Mucosa of stomach (tissue), 1 donor: ENCODE measurements around the gene CHRM4.
A peak's percentile ranks its signal among the peaks of the same experiment; 100 is the strongest.

Experiments
- H3K27me3 ChIP-seq: one replicate; pipeline ENCODE4 v1.7.0; 2013; ENCODE audit warnings: mild to moderate bottlenecking, low read length; ENCODE audit not compliant: control insufficient read depth, insufficient read depth
- H3K36me3 ChIP-seq: one replicate; pipeline ENCODE4 v1.7.0; 2013; ENCODE audit warnings: low read length; ENCODE audit not compliant: control insufficient read depth, insufficient read depth
- H3K4me1 ChIP-seq: one replicate; pipeline ENCODE4 v1.7.0; 2013; ENCODE audit warnings: mild to moderate bottlenecking, low read length; ENCODE audit not compliant: control insufficient read depth, insufficient read depth
- H3K4me3 ChIP-seq: one replicate; pipeline ENCODE4 v1.7.0; 2013; ENCODE audit warnings: low read length
- H3K9ac ChIP-seq: one replicate; pipeline ENCODE4 v1.7.0; 2013; ENCODE audit warnings: mild to moderate bottlenecking, low read length, moderate library complexity
- H3K9me3 ChIP-seq: one replicate; pipeline ENCODE4 v1.7.0; 2013; ENCODE audit warnings: mild to moderate bottlenecking, low read length, moderate library complexity; ENCODE audit not compliant: control insufficient read depth
- donor health status: Pancreatic carcinoma.

Gene CHRM4

DNA sequence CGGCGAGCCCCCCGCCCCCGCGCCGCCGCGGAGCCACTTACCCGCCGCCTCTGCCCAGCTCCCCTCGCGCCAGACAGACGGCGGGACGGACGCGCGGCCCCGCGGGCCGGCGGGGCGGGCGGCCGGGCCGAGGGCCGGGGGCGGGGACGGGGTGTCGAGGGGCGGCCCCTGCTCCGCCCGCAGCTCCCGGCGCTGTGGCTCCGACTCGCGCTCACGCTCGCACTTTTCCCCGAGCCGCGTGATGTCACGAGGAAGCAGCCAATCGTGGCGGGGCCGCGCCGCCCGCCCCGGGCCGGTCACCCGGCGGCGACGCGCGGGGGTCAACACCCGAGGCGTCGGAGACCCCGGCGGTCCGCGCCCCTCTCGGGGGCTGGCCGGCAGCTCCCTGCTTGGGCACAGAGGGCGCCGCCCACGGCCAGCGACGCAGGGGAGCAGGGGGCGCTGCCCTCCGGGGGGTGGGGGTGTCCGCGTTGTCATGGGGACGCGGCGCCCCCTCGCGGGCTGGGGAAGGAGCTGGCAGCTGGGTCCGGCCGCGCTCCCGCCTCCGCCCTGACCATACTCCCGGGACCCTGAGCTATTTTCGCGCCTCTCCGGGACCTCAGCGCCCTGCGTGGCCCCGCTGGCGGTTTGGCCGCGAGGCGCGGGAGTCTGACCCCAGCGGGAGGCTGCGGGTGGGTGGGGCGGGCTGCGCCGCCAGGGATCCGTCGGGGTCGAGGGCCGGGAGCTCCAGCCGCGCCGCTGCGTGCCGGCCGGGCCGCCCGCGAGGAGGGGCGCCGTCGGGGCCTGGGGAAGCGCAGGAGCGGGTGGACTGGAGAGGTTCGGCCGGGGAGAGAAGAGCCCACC is at the start of gene CHRM4:
Gene CHRM4 (minus strand): TSS at position 199 of the 843 bp plus-strand sequence. CDS start 5,219 bp downstream, outside the sequence.
- peaks cover 54% of the 10 kb centered on the region for H3K27me3 ChIP-seq
- peak within 1 kb of the TSS; percentile 4 for H3K4me3 ChIP-seq
- no peaks in the 10 kb centered on the region for H3K36me3 ChIP-seq
- peaks cover 34% of the 10 kb centered on the region for H3K4me1 ChIP-seq
- H3K9ac ChIP-seq = peak within 1 kb of the TSS; percentile 28
- no peaks in the 10 kb centered on the region for H3K9me3 ChIP-seq

- H3K9me3 ChIP-seq = no peaks in the 10 kb centered on the region
- H3K9ac ChIP-seq = no peak overlapping the region
- no peak overlapping the region for H3K4me3 ChIP-seq
- no peaks in the 10 kb centered on the region for H3K4me1 ChIP-seq
- H3K27me3 ChIP-seq = no peaks in the 10 kb centered on the region
- H3K36me3 ChIP-seq = peaks cover 11% of the 10 kb centered on the region
These were observed 46.6 kb upstream of the CHRM4 start for GRCh38 chr11:46438211-46438610.

DNA sequence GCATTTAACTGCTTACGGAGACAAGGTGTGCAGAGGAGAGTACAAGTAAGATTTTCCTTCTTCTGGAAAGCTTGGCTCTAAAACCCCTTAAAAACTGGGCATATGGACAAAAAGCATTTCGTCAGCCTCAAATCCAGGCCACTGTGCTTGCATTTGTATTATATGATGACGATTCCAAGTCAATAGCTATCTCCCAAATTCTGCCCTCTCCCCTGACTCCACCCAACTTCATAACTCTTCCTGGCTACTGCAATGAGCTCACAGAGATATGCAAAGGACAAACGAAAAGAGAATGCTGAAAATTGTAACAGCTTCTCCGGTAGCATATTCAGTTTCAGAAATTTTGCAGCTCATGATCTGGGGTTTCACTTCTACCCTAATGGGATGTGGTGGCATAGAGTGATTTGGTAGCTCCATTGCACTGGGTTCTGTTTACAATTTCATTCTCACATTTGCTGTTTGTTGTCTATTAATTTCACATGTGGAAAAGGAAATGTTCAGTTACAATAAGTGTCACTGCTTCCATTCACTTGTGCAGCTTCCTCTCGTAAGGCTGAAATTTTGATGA is 45.6 kb upstream of the CHRM4 start:
- Histone ChIP-seq H3K4me1 (no peaks in the 10 kb centered on the region), H3K27me3 (no peaks in the 10 kb centered on the region), H3K36me3 (peaks cover 18% of the 10 kb centered on the region), H3K9ac (no peak overlapping the region), H3K9me3 (no peaks in the 10 kb centered on the region), H3K4me3 (no peak overlapping the region)

GRCh38 chr11:46436113-46436512 is 44.5 kb upstream of the CHRM4 start:
- Histone ChIP-seq H3K4me3 (no peak overlapping the region), H3K27me3 (no peaks in the 10 kb centered on the region), H3K36me3 (peaks cover 15% of the 10 kb centered on the region), H3K9ac (no peak overlapping the region), H3K9me3 (no peaks in the 10 kb centered on the region), H3K4me1 (no peaks in the 10 kb centered on the region)

GRCh38 chr11:46435679-46436078 is 44.1 kb upstream of the CHRM4 start:
- no peak overlapping the region for H3K9ac ChIP-seq
- no peak overlapping the region for H3K4me3 ChIP-seq
- H3K36me3 ChIP-seq = peaks cover 15% of the 10 kb centered on the region
- H3K27me3 ChIP-seq = no peaks in the 10 kb centered on the region
- no peaks in the 10 kb centered on the region for H3K9me3 ChIP-seq
- H3K4me1 ChIP-seq = no peaks in the 10 kb centered on the region

GRCh38 chr11:46431211-46431610 is 39.6 kb upstream of the CHRM4 start:
- Histone ChIP-seq H3K9ac (no peak overlapping the region), H3K4me3 (no peak overlapping the region), H3K27me3 (no peaks in the 10 kb centered on the region), H3K4me1 (no peaks in the 10 kb centered on the region), H3K9me3 (no peaks in the 10 kb centered on the region), H3K36me3 (peaks cover 15% of the 10 kb centered on the region)

- H3K4me3 ChIP-seq = no peak overlapping the region
- H3K9ac ChIP-seq = no peak overlapping the region
- no peaks in the 10 kb centered on the region for H3K4me1 ChIP-seq
- peaks cover 15% of the 10 kb centered on the region for H3K36me3 ChIP-seq
- no peaks in the 10 kb centered on the region for H3K9me3 ChIP-seq
- H3K27me3 ChIP-seq = no peaks in the 10 kb centered on the region
These were observed 38.1 kb upstream of the CHRM4 start for GRCh38 chr11:46429717-46430116.

GRCh38 chr11:46427364-46427763 is 35.8 kb upstream of the CHRM4 start:
- Histone ChIP-seq H3K27me3 (no peaks in the 10 kb centered on the region), H3K9ac (no peak overlapping the region), H3K4me3 (no peak overlapping the region), H3K4me1 (no peaks in the 10 kb centered on the region), H3K9me3 (no peaks in the 10 kb centered on the region), H3K36me3 (no peaks in the 10 kb centered on the region)

DNA sequence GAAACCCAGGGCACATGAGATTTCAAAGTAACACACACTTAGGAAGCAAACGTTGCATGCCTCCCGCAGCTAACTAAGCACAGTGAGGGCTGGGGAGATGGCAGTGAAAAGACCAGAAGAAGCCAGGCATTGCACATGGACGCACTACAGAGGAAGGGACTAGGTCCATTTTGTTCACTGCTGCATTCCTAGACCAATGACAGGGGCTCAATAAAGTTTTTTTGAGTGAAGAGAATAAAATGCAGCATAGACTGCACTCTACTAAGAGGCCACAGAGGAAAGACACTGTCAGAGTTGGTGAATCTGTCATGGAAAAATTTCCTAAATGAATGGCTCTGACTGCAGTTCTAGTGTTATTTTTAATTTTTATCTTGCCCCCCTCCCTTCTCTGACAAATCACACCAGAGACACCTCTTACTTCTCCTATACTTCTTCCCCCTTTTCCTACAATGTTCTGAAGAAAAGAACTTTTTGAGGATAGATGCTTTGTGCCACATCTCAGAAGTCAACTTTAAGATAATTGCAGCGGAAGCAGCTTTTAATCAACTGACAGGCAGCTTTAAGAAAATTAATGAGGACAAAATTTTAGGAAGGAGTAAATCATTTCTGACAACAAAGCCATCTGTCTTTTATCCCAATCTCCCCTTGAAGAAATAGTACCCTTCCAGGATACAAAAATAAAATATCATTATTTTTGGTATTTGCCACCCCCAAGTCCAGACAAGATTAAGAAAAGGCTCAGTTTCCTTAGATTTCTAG is 34.8 kb upstream of the CHRM4 start:
- no peak overlapping the region for H3K9ac ChIP-seq
- no peak overlapping the region for H3K4me3 ChIP-seq
- H3K9me3 ChIP-seq = no peaks in the 10 kb centered on the region
- no peaks in the 10 kb centered on the region for H3K4me1 ChIP-seq
- H3K27me3 ChIP-seq = no peaks in the 10 kb centered on the region
- H3K36me3 ChIP-seq = no peaks in the 10 kb centered on the region

- no peak overlapping the region for H3K9ac ChIP-seq
- H3K4me3 ChIP-seq = no peak overlapping the region
- no peaks in the 10 kb centered on the region for H3K27me3 ChIP-seq
- H3K4me1 ChIP-seq = no peaks in the 10 kb centered on the region
- no peaks in the 10 kb centered on the region for H3K9me3 ChIP-seq
- H3K36me3 ChIP-seq = no peaks in the 10 kb centered on the region
These were observed 31.0 kb upstream of the CHRM4 start for GRCh38 chr11:46422588-46422987.

- no peaks in the 10 kb centered on the region for H3K9me3 ChIP-seq
- H3K4me1 ChIP-seq = no peaks in the 10 kb centered on the region
- H3K27me3 ChIP-seq = no peaks in the 10 kb centered on the region
- H3K4me3 ChIP-seq = no peak overlapping the region
- H3K36me3 ChIP-seq = no peaks in the 10 kb centered on the region
- H3K9ac ChIP-seq = no peak overlapping the region
These were observed 29.8 kb upstream of the CHRM4 start for GRCh38 chr11:46421257-46421880.

- no peak overlapping the region for H3K4me3 ChIP-seq
- no peaks in the 10 kb centered on the region for H3K9me3 ChIP-seq
- no peaks in the 10 kb centered on the region for H3K4me1 ChIP-seq
- H3K9ac ChIP-seq = no peak overlapping the region
- H3K36me3 ChIP-seq = peaks cover 2% of the 10 kb centered on the region
- H3K27me3 ChIP-seq = no peaks in the 10 kb centered on the region
These were observed 28.9 kb upstream of the CHRM4 start for GRCh38 chr11:46420513-46420912.
